ENCODE data around the gene SFT2D1.
"Not testable (repeated sequence)": the region's sequence is repeated elsewhere in the genome, so short reads cannot be mapped to it uniquely, and the experiment has no call there.

SFT2D1 gene

GRCh38 chr6:166342349-166343149 is at the start of gene SFT2D1:
TSS of gene SFT2D1 (minus strand) at chr6:166342545. CDS start at chr6:166342481, 64 bp downstream.
- Histone ChIP-seq H2AFZ (ENCODE audit: low read depth, low read length) (peak within 1 kb of the TSS; percentile 58), H3K9me3 (ENCODE audit: low read length) (no peaks in the 10 kb centered on the region), H3K4me1 (ENCODE audit: insufficient read depth, low read length) (peaks cover 14% of the 10 kb centered on the region), H3K27me3 (ENCODE audit: insufficient read depth, low read length) (no peaks in the 10 kb centered on the region), H3K36me3 (ENCODE audit: insufficient read depth, low read length) (peaks cover 4% of the 10 kb centered on the region), H3K4me3 (ENCODE audit: low read length) (peak within 1 kb of the TSS; percentile 84)

GRCh38 chr6:166389119-166389518 is 46.8 kb upstream of the SFT2D1 start:
- Histone ChIP-seq H3K27me3 (ENCODE audit: insufficient read depth, low read length) (no peaks in the 10 kb centered on the region), H3K36me3 (ENCODE audit: insufficient read depth, low read length) (no peaks in the 10 kb centered on the region), H2AFZ (ENCODE audit: low read depth, low read length) (no peak overlapping the region), H3K4me1 (ENCODE audit: insufficient read depth, low read length) (no peaks in the 10 kb centered on the region), H3K9me3 (ENCODE audit: low read length) (no peaks in the 10 kb centered on the region), H3K4me3 (ENCODE audit: low read length) (no peak overlapping the region)

GRCh38 chr6:166388290-166389004 is 46.1 kb upstream of the SFT2D1 start:
- H2AFZ ChIP-seq (ENCODE audit: low read depth, low read length) = no peak overlapping the region
- H3K4me3 ChIP-seq (ENCODE audit: low read length) = no peak overlapping the region
- no peaks in the 10 kb centered on the region for H3K36me3 ChIP-seq (ENCODE audit: insufficient read depth, low read length)
- H3K27me3 ChIP-seq (ENCODE audit: insufficient read depth, low read length) = no peaks in the 10 kb centered on the region
- peaks cover 3% of the 10 kb centered on the region for H3K4me1 ChIP-seq (ENCODE audit: insufficient read depth, low read length)
- H3K9me3 ChIP-seq (ENCODE audit: low read length) = no peaks in the 10 kb centered on the region

- peaks cover 3% of the 10 kb centered on the region for H3K4me1 ChIP-seq (ENCODE audit: insufficient read depth, low read length)
- H3K27me3 ChIP-seq (ENCODE audit: insufficient read depth, low read length) = no peaks in the 10 kb centered on the region
- no peak overlapping the region for H3K4me3 ChIP-seq (ENCODE audit: low read length)
- H3K36me3 ChIP-seq (ENCODE audit: insufficient read depth, low read length) = no peaks in the 10 kb centered on the region
- no peak overlapping the region for H2AFZ ChIP-seq (ENCODE audit: low read depth, low read length)
- no peaks in the 10 kb centered on the region for H3K9me3 ChIP-seq (ENCODE audit: low read length)
Measured at GRCh38 chr6:166387642-166388289, 45.4 kb upstream of the SFT2D1 start.

DNA sequence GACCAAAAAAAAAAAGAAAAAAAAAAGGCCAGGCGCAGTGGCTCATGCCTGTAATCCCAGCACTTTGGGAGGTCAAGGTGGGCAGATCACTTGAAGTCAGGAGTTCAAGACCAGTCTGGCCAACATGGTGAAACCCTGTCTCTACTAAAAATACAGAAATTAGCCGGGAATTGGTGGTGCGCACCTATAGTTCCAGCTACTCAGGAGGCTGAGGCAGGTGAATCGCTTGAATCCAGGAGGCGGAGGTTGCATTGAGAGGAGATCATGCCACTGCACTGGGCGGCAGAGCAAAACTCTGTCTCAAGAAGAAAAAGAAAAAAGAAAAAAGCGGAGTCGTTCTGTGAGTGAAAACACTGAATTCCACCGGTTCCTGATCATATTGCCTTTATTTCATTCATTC is 44.8 kb upstream of the SFT2D1 start:
- not testable (repeated sequence) for H3K27me3 ChIP-seq (ENCODE audit: insufficient read depth, low read length); H3K4me3 ChIP-seq (ENCODE audit: low read length); H3K36me3 ChIP-seq (ENCODE audit: insufficient read depth, low read length); H3K9me3 ChIP-seq (ENCODE audit: low read length); H2AFZ ChIP-seq (ENCODE audit: low read depth, low read length); H3K4me1 ChIP-seq (ENCODE audit: insufficient read depth, low read length)

DNA sequence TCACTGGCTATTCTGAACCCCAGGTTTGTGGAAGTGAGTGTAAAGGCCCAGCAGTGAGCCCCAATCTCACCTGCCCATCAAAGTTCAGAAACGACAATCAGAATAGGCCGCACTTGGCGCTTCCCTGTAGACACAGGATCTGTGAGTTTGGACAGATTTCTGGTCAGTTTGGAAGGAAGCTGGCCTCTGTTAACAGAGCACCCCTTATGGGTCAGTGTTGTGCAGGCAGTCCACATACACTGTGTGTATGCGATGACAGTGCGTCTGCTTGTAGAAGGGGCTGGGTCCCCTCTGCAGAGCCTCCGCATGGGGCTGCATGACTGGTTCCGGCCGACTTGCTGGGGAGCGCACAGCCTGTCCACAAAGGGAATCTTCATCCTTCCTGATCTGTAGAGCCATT is 43.8 kb upstream of the SFT2D1 start:
- Histone ChIP-seq H3K9me3 (ENCODE audit: low read length) (no peaks in the 10 kb centered on the region), H2AFZ (ENCODE audit: low read depth, low read length) (no peak overlapping the region), H3K4me1 (ENCODE audit: insufficient read depth, low read length) (peaks cover 10% of the 10 kb centered on the region), H3K27me3 (ENCODE audit: insufficient read depth, low read length) (no peaks in the 10 kb centered on the region), H3K4me3 (ENCODE audit: low read length) (no peak overlapping the region), H3K36me3 (ENCODE audit: insufficient read depth, low read length) (no peaks in the 10 kb centered on the region)

GRCh38 chr6:166383802-166384363 is 41.5 kb upstream of the SFT2D1 start:
- Histone ChIP-seq H2AFZ (ENCODE audit: low read depth, low read length) (peak overlapping the region; percentile 96), H3K4me3 (ENCODE audit: low read length) (peak overlapping the region; percentile 91), H3K4me1 (ENCODE audit: insufficient read depth, low read length) (peaks cover 13% of the 10 kb centered on the region)
- H3K27me3 ChIP-seq (ENCODE audit: insufficient read depth, low read length); H3K9me3 ChIP-seq (ENCODE audit: low read length); H3K36me3 ChIP-seq (ENCODE audit: insufficient read depth, low read length): not testable (repeated sequence)

GRCh38 chr6:166382933-166383801 is 40.8 kb upstream of the SFT2D1 start, which contains the start of gene MPC1:
TSS of gene MPC1 (minus strand) at chr6:166382940. CDS start at chr6:166382876, 64 bp downstream.
- H3K27me3 ChIP-seq (ENCODE audit: insufficient read depth, low read length) = no peaks in the 10 kb centered on the region
- peak within 1 kb of the TSS; percentile 96 for H2AFZ ChIP-seq (ENCODE audit: low read depth, low read length)
- H3K36me3 ChIP-seq (ENCODE audit: insufficient read depth, low read length) = no peaks in the 10 kb centered on the region
- H3K4me1 ChIP-seq (ENCODE audit: insufficient read depth, low read length) = peaks cover 13% of the 10 kb centered on the region
- H3K9me3 ChIP-seq (ENCODE audit: low read length) = no peaks in the 10 kb centered on the region
- peak within 1 kb of the TSS; percentile 91 for H3K4me3 ChIP-seq (ENCODE audit: low read length)

DNA sequence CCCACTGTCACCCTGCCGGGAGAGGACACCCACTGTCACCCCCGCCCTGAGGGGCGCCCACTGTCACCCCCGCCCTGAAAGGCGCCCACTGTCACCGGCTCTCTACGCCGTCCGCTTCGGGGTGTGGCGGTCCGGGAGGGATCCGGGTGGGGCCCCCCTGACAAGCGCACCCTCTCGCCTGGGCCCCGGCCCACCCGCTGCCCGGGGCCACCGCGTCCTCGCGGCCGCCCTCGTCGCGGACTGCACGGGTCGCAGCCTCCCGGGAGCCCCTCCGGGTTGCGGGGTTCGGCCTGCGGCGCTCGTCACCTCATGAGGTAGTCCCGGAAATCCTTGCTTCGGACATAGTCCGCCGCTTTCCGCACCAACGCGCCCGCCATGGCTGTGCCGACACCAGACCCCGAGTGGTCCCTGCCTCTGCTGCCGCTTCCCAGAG is 40.2 kb upstream of the SFT2D1 start:
- H3K4me1 ChIP-seq (ENCODE audit: insufficient read depth, low read length) = peaks cover 13% of the 10 kb centered on the region
- H3K27me3 ChIP-seq (ENCODE audit: insufficient read depth, low read length) = no peaks in the 10 kb centered on the region
- H2AFZ ChIP-seq (ENCODE audit: low read depth, low read length) = peak overlapping the region; percentile 66
- no peaks in the 10 kb centered on the region for H3K36me3 ChIP-seq (ENCODE audit: insufficient read depth, low read length)
- H3K4me3 ChIP-seq (ENCODE audit: low read length) = peak overlapping the region; percentile 91
- no peaks in the 10 kb centered on the region for H3K9me3 ChIP-seq (ENCODE audit: low read length)

GRCh38 chr6:166381733-166382499 is 39.6 kb upstream of the SFT2D1 start:
- Histone ChIP-seq H3K27me3 (ENCODE audit: insufficient read depth, low read length) (no peaks in the 10 kb centered on the region), H3K9me3 (ENCODE audit: low read length) (no peaks in the 10 kb centered on the region), H3K4me1 (ENCODE audit: insufficient read depth, low read length) (peaks cover 13% of the 10 kb centered on the region), H2AFZ (ENCODE audit: low read depth, low read length) (peak overlapping the region; percentile 66), H3K4me3 (ENCODE audit: low read length) (peak overlapping the region; percentile 91), H3K36me3 (ENCODE audit: insufficient read depth, low read length) (no peaks in the 10 kb centered on the region)

DNA sequence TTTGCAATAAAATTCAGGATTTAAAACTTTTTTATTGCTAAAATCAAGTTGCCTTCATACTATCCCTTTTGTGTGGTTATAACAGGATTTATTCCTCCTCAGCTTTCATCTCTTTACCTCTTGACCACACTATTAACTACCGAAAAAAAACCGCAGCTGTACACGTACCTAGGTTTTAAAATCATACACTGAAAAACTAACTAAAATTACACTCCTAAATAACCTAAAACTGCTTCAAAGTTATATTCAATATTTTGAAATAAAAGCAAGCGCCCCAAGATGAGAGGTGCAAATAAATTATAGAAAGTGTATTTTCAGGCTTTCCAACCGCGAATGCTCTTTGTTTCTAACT is 39.0 kb upstream of the SFT2D1 start:
- Histone ChIP-seq H2AFZ (ENCODE audit: low read depth, low read length) (peak overlapping the region; percentile 66), H3K4me3 (ENCODE audit: low read length) (peak overlapping the region; percentile 91), H3K27me3 (ENCODE audit: insufficient read depth, low read length) (no peaks in the 10 kb centered on the region), H3K36me3 (ENCODE audit: insufficient read depth, low read length) (no peaks in the 10 kb centered on the region), H3K4me1 (ENCODE audit: insufficient read depth, low read length) (peaks cover 13% of the 10 kb centered on the region), H3K9me3 (ENCODE audit: low read length) (no peaks in the 10 kb centered on the region)

DNA sequence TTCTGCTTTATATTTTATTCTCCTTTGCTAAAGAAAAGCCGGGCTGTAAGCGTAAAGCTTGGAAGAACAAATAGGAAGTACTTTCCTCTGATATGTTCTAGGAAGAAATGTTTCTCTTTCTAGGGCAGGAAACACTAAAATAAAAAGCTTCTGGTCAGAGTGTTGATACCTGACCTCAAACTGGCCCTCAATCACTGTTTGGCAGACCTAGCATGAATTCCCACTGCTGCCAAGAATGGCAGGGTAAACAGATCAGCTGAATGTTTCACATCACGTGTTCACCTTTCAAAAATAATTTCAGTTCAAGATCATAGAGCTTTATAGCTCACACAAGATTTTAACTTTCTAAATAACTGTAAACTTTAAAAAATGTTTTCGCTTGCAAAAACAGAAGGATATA is 37.5 kb upstream of the SFT2D1 start:
- H2AFZ ChIP-seq (ENCODE audit: low read depth, low read length) = no peak overlapping the region
- H3K27me3 ChIP-seq (ENCODE audit: insufficient read depth, low read length) = no peaks in the 10 kb centered on the region
- peaks cover 13% of the 10 kb centered on the region for H3K4me1 ChIP-seq (ENCODE audit: insufficient read depth, low read length)
- H3K36me3 ChIP-seq (ENCODE audit: insufficient read depth, low read length) = no peaks in the 10 kb centered on the region
- H3K4me3 ChIP-seq (ENCODE audit: low read length) = no peak overlapping the region
- no peaks in the 10 kb centered on the region for H3K9me3 ChIP-seq (ENCODE audit: low read length)

All from neuron (in vitro differentiated cells).